ENCODE measurements around the gene FAF1.
"Not testable (repeated sequence)": the region's sequence is repeated elsewhere in the genome, so short reads cannot be mapped to it uniquely, and the experiment has no call there.

FAF1 gene

GRCh38 chr1:50952566-50952965 lies 7.5 kb downstream of the FAF1 start:
- not testable (repeated sequence) for DNase-seq

GRCh38 chr1:50950396-50950795 lies 9.7 kb downstream of the FAF1 start:
- no peak for DNase-seq

DNA sequence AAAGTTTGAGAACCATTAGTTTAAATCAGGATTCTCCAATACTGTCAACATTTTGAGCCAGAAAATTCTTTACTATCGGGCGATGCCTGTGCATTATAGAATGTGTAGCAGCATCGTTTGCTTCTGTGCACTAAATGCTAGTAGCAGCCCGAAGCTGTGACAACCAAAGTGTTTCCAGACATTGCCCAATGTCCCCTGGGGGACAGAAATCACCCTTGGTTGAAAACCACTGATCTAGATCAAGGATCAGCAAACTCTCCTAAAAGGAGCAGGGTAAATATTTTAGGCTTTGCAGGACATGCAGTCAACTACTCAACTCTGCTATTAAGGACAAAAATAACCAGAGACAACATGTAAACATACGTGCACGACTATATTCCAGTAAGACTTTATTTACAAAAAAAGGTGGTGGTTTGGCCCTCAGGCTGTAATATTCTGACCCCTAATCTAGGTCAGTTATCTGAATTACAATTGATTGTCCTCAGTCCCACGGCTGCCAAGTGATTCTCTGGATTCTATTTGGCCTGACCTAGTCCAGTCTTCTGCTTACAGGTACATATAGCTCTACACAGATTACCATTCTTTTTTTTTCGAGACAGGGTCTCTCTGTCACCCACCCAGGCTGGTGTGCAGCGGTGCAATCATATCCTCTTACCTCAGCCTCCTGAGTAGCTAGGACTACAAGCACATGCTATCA lies 10.6 kb downstream of the FAF1 start:
- DNase-seq = no peak

GRCh38 chr1:50942334-50942733 lies 17.7 kb downstream of the FAF1 start:
- no peak for DNase-seq

DNA sequence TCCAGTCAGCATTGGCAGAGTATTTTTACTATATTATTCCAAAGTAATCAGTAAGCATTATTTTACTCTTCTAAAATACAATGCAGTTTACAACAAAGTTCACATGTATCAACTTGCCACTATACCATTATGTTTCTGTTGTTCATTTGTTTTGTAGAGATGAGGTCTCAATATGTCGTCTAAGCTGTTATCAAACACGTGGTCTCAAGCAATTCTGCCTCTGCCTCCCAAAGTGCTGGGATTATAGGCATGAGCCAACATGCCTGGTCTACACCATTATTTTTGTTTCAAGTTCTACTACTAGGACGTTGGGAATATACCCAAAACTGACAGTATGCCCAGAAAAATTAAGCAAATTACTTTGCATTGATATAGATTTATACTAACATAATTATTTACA lies 19.8 kb downstream of the FAF1 start:
- DNase-seq = no peak

DNA sequence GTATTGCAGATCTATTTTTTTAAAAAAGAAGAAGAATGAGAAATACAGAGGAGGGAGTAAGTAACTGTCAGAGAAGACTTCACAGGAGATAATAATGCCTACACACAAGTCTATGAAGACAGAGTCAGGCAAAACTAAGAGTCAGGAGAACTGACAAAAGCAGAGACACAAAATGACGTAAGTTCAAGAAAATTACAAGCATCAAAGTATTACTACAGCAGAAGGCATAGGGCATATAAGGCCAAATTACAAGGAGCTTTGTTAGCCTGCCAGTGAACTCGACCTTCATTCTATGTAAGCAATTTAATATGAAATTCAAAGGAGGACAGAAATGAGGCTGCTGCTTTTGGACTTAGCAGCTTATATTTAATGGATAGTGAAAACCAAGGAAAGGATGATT lies 23.7 kb downstream of the FAF1 start:
- DNase-seq = no peak

GRCh38 chr1:50935276-50935675 lies 24.8 kb downstream of the FAF1 start:
- not testable (repeated sequence) for DNase-seq

DNA sequence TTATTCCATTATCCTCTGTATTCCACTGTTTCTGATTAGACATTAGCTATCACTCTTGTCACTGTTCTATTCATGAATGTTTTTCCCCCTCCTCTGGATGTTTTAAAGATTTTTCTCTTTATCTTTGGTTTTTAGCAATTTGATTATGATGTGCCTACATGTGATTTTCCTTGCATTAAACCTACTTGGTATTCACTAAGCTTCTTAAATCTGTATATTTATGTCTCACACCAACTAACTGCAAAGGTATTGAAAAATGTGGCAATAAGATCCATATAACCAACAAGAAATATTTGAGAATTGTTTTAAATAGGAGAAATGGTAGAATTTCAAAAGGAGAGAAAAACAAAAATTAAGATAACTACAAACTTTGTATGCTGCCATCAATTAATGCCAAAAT lies 25.2 kb downstream of the FAF1 start:
- no peak for DNase-seq

GRCh38 chr1:50933770-50934169 lies 26.3 kb downstream of the FAF1 start:
- not testable (repeated sequence) for DNase-seq

DNA sequence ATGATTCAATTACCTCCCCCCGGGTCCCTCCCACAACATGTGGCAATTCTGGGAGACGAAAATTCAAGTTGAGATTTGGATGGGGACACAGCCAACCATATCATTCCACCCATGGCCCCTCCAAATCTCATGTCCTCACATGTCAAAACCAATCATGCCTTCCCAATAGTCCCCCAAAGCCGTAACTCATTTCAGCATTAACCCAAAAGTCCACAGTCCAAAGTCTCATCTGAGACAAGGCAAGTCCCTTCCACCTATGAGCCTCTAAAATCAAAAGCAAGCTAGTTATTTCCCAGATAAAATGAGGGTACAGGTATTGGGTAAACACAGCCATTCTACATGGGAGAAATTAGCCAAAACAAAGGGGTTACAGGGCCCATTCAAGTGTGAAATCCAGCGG lies 28.0 kb downstream of the FAF1 start:
- not testable (repeated sequence) for DNase-seq

DNA sequence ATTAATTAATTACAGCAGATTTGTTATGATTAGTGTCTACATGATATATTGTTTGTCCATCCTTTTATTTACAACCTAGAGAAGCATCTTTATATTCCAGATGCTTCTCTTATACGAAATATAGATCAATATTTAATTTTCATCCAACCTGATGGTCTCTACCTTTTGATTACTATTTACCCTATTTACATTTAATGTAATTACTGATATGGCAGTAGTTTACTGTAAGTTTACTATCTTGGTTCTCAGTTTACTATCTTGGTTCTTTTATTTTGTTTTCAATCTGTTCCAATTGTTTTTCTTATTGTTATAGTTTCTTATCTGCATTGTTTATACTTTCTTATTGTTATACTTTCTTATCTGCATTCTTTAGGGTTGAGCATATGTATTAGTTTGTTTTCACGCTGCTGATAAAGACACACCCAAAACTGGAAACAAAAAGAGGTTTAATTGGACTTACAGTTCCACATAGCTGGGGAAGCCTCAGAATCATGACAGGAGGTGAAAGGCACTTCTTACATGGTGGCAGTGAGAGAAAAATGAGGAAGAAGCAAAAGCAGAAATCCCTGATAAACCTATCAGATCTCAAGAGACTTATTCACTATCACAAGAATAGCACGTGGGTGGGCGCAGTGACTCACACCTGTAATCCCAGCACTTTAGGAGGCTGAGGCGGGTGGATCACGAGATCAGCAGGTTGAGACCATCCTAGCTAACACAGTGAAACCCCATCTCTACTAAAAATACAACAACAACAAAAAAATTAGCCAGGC lies 28.9 kb downstream of the FAF1 start:
- no peak for DNase-seq

DNA sequence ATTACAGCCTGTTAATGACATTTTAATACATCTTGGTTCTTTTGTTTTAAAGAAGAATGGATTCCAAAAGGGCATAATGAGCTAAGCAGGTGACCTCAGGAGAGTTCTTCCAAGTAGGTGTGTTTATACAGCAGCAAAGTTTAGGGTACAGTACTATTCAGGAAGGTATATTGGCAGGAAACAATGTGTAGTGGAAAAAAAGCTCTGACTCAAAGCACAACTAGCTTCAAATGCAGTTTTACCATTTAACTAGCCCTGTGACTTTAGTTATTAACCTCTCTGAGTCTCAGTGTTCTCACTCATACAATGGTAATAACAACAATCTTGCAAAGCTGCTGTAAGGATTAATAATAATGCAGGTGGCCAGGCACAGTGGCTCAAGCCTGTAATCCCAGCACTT lies 29.9 kb downstream of the FAF1 start:
- no peak for DNase-seq

DNA sequence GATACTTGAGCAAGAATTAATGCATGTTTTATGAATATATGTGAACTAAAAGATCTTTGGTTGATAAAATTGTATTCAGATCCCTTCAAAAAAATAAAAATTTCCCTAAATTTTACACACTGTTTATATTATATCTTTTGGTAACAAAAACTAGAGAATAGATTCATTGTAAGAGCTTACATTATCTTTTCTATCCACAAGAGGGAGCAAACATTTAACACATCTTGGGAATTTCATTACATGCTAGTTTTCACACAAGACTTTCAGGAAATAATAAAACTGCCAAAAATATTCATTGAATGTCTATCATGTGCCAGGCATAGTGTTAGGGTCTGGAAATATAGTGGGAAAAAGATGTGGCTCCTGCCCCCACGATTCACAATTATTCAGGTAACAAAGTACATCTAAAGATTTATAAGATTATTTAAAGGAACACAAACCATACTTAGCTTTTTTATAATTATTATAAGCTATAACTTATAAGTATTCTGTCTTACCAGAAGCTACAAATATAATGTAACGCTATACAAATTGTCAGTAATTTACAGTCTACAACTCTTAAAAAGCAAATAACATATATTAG lies 30.6 kb downstream of the FAF1 start:
- no peak for DNase-seq

GRCh38 chr1:50923564-50923963 lies 36.5 kb downstream of the FAF1 start:
- DNase-seq = no peak

DNA sequence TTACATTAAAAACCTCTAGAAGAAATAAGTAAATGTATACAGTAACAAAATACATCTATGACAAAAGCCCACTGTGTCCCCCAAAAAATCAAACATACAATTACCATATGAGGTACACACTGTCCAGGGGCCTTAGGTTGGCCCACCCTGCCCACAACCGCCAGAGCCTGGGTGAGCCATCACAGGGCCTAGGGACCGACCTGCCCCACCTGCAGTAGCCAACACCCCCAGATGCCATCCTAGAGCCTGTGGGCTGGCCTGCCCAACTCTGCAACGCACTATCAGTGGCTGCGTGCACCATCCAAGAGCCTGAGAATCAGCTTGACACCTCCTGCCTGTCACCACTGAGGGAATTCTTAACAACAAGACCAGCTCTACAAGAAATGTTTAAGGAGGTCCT lies 39.0 kb downstream of the FAF1 start:
- DNase-seq = no peak

DNA sequence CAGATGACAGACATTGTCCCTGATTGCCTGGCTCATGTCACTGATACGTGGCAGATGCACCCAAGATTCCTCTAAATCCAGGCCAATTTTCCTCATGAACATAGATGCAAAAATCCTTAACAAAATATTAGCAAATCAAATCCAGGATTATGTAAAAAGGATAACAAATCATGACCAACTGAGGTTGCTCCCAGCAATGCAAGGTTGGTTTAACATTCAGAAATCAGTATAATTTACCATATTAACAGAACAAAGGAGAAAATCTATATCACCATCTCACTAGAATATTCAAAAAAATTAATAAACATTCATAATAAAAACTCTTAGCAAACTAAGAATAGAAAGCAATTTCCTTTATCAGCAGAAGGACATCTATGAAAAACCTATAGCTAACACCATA lies 39.7 kb downstream of the FAF1 start:
- no peak for DNase-seq

DNA sequence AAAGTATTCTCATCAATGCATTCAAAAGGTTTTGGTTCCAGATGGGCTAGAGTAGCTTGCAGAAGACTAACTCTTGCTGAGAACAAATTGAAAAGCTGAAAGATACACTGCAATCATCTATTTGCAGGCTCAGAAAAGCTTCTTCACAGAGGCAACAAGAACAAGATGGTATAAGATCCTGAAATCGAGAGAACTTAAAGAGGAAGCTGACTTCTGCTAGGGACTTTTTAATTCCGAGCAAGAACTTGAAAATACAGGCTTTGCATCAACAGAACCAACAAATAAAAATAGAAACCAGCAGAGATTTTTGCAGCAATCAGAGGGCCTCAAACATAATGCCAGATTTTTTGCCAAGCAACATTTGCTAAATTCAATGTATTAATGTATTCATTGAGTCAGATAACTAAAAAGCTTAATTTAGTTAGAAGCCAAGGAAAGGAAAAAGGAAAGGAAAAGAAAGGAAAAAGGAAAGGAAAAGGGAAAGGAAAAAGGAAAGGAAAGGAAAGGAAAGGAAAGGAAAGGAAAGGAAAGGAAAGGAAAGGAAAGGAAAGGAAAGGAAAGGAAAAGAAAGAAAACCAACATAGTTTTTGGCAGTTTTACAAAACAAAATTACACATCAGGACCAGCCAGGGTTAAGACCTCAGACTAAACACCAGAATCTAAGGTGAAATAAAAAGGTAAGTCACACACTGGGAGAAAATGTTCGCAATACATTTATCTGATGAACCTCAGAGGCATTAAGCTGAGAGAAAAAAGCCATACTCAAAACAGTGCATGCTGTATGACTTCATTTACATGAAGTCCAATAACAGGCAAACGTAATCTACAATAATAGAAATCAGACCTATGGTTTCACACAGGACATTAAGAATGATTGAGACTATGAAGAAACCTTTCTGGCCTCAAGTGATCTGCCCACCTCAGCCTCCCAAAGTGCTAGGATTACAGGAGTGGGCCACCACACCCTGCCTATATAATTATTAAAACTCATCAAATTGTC lies 42.6 kb downstream of the FAF1 start:
- no peak for DNase-seq

- DNase-seq = no peak
Measured at GRCh38 chr1:50915621-50916020, 44.4 kb downstream of the FAF1 start.

- DNase-seq = no peak
Measured at GRCh38 chr1:50913954-50914353, 46.1 kb downstream of the FAF1 start.

DNA sequence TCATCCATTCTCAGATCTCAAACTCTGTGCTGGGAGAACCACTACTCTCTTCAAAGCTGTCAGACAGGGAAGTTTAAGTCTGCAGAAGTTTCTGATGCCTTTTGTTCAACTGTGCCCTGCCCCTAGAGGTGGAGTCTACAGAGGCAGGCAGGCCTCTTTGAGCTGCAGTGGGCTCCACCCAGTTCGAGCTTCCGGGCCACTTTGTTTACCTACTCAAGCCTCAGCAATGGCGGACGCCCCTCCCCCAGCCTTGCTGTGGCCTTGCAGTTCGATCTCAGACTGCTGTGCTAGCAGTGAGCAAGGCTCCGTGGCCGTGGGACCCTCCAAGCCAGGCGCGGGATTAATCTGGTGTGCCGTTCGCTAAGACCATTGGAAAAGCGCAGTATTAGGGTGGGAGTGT lies 49.7 kb downstream of the FAF1 start:
- DNase-seq = not testable (repeated sequence)

DNA sequence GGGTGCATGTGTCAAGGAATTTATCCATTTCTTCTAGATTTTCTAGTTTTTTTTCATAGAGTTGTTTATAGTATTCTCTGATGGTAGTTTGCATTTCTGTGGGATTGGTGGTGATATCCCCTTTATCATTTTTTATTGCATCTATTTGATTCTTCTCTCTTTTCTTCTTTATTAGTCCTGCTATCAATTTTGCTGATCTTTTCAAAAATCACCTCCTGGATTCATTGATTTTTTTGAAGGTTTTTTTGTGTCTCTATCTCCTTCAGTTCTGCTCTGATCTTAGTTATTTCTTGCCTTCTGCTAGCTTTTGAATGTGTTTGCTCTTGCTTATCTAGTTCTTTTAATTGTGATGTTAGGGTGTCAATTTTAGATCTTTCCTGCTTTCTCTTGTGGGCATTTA lies 52.5 kb downstream of the FAF1 start:
- not testable (repeated sequence) for DNase-seq

- not testable (repeated sequence) for DNase-seq
Measured at GRCh38 chr1:50906050-50906449, 54.0 kb downstream of the FAF1 start.

DNA sequence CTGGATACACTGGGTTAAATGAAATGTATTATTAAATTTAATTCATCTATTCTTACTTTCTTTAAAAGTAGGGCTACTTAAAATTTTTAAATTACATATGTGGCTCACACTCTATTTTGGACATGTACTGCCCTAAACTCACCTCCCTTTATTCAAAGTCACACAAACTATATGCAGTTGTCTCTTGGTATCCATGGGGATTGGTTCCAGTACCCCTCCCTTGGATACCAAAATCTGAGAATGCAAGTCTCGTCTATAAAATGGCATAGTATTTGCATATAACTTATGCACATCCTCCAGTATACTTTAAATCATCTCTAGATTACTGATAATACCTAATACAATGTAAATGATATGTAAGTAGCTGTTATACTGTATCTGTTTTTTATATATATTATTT lies 57.6 kb downstream of the FAF1 start:
- no peak for DNase-seq
